Endothelial cell of umbilical vein (primary cell): ENCODE measurements around the gene CDC42. TPM values are rescaled to one million over a fixed set of nuclear protein-coding genes. Genes with fewer than 3 reads are reported as not detected.

Experiments used
- BruUV-seq: library from RNA; stranded (reverse); fragments of 400-500 nt; replicated peaks from 2 replicates; lab custom pipeline; 2021; lab: Mats Ljungman, UMichigan
- CTCF ChIA-PET: fragments of 300-600, 350-600 bp; sonication (Branson Sonifier 250); formaldehyde crosslinking; loops from one replicate; lab custom pipeline; 2021; ENCODE audit warnings: antibody characterized with exemption, inconsistent platforms; lab: Charles Lee
- POLR2A ChIA-PET: fragments of 300-600, 350-600 bp; sonication (Branson Sonifier 250); formaldehyde crosslinking; loops from one replicate; lab custom pipeline; 2021; ENCODE audit warnings: antibody characterized with exemption, inconsistent platforms; lab: Charles Lee
- DNase-seq: peaks from one replicate; pipeline ENCODE4 v3.0.0-alpha.2; 2011; ENCODE audit warnings: low read depth, low spot score
- FAIRE-seq: peaks from 2 replicates; lab custom pipeline; 2011; peaks lifted over from hg19 to GRCh38; lab: Jason Lieb, UNC
- H2AFZ ChIP-seq: 2 replicates; pipeline ENCODE4 v1.6.0; 2012; ENCODE audit warnings: low read depth, low read length, control low read depth, inconsistent platforms
- H3K27ac ChIP-seq: 2 replicates; pipeline ENCODE4 v1.5.1; 2011; ENCODE audit warnings: low read depth, mild to moderate bottlenecking, control low read depth, low read length, moderate library complexity; ENCODE audit not compliant: insufficient read depth
- H3K27me3 ChIP-seq, 2 experiments: 2 replicates each; pipeline versions ENCODE4 v1.6.0 to v1.6.1; 2011; ENCODE audit warnings: low read length in 2 of 2, mixed read lengths in 1 of 2; ENCODE audit not compliant: control insufficient read depth in 2 of 2, insufficient read depth in 2 of 2
- H3K36me3 ChIP-seq, 2 experiments: 2 replicates in 1 of 2; 3 replicates in 1 of 2; pipeline ENCODE4 v1.5.1; 2011; ENCODE audit warnings: low read length in 2 of 2, mild to moderate bottlenecking in 1 of 2, moderate library complexity in 1 of 2; ENCODE audit not compliant: control insufficient read depth in 2 of 2, insufficient read depth in 2 of 2; ENCODE audit errors: extremely low read depth in 1 of 2
- H3K4me1 ChIP-seq: 3 replicates; pipeline ENCODE4 v1.5.1; 2011; ENCODE audit warnings: mild to moderate bottlenecking, low read length; ENCODE audit not compliant: control insufficient read depth, insufficient read depth; ENCODE audit errors: extremely low read depth
- H3K4me2 ChIP-seq: 2 replicates; pipeline ENCODE4 v1.6.1; 2011; ENCODE audit warnings: low read length, control low read depth, mixed read lengths; ENCODE audit not compliant: insufficient read depth
- H3K4me3 ChIP-seq, 3 experiments: fragments of 200-600 bp in 1 of 3; sonication (generic), shearing (Covaris generic) in 1 of 3; replicated peaks in 1 of 3; 2 replicates each; pipeline ENCODE4 v1.5.1; 2011 to 2016; ENCODE audit warnings: control low read depth in 3 of 3, low read length in 3 of 3, mild to moderate bottlenecking in 2 of 3, inconsistent platforms in 1 of 3, low read depth in 1 of 3, moderate library complexity in 1 of 3; ENCODE audit not compliant: insufficient read depth in 1 of 3
- H3K79me2 ChIP-seq: 2 replicates; pipeline ENCODE4 v1.6.0; 2012; ENCODE audit warnings: low read length, inconsistent platforms; ENCODE audit not compliant: control insufficient read depth, insufficient read depth
- H3K9ac ChIP-seq: replicated peaks from 2 replicates; pipeline ENCODE3; 2011; ENCODE audit warnings: low read length, control low read depth; ENCODE audit not compliant: insufficient read depth; ENCODE audit errors: extremely low read depth
- H3K9me1 ChIP-seq: replicated peaks from 3 replicates; pipeline ENCODE4 v1.6.0; 2011; ENCODE audit warnings: mild to moderate bottlenecking, low read length; ENCODE audit not compliant: control insufficient read depth, insufficient read depth; ENCODE audit errors: extremely low read depth
- H3K9me3 ChIP-seq: replicated peaks from 2 replicates; pipeline ENCODE4 v1.5.1; 2012; ENCODE audit warnings: low read length, inconsistent platforms; ENCODE audit not compliant: control insufficient read depth, insufficient read depth
- H4K20me1 ChIP-seq: replicated peaks from 2 replicates; pipeline ENCODE3; 2011; ENCODE audit warnings: mild to moderate bottlenecking, low read length; ENCODE audit not compliant: control insufficient read depth, insufficient read depth; ENCODE audit errors: extremely low read depth
- CTCF ChIP-seq, 2 donors: IDR thresholded peaks; 1 replicate in 1 of 2; 2 replicates in 1 of 2; pipeline ENCODE4 v1.5.1; 2011; ENCODE audit warnings: low read length in 2 of 2, mild to moderate bottlenecking in 2 of 2, moderate library complexity in 2 of 2, control low read depth in 1 of 2, inconsistent platforms in 1 of 2, low read depth in 1 of 2; ENCODE audit not compliant: insufficient read depth in 1 of 2; ENCODE audit errors: extremely low read depth in 1 of 2
- EZH2 ChIP-seq: IDR thresholded peaks from 2 replicates; pipeline ENCODE4 v1.6.1; 2012; ENCODE audit warnings: borderline replicate concordance, low read depth, mild to moderate bottlenecking, moderate library complexity, low read length, inconsistent platforms; ENCODE audit not compliant: severe bottlenecking
- FOS ChIP-seq: IDR thresholded peaks from 2 replicates; pipeline ENCODE4 v1.6.1; 2011; ENCODE audit warnings: mild to moderate bottlenecking, low read length, moderate library complexity, borderline replicate concordance; ENCODE audit not compliant: insufficient read depth
- GATA2 ChIP-seq: IDR thresholded peaks from 2 replicates; pipeline ENCODE4 v1.7.0; 2011; ENCODE audit warnings: low read depth, mild to moderate bottlenecking, moderate library complexity, mixed read lengths, low read length; ENCODE audit not compliant: insufficient read length, insufficient read depth
- JUN ChIP-seq: IDR thresholded peaks from 2 replicates; pipeline ENCODE4 v1.6.1; 2011; ENCODE audit warnings: borderline replicate concordance, low read depth; ENCODE audit not compliant: insufficient read length, insufficient read depth
- MAX ChIP-seq: IDR thresholded peaks from 2 replicates; pipeline ENCODE4 v1.6.1; 2011; ENCODE audit not compliant: insufficient read depth, insufficient read length
- MYC ChIP-seq: IDR thresholded peaks from one replicate; pipeline ENCODE4 v1.6.1; 2011; ENCODE audit warnings: mild to moderate bottlenecking, low read depth, low read length
- POLR2A ChIP-seq: IDR thresholded peaks from 2 replicates; pipeline ENCODE4 v1.6.1; 2012; ENCODE audit warnings: low read depth, mild to moderate bottlenecking, control low read depth, low read length
- POLR2AphosphoS5 ChIP-seq: IDR thresholded peaks from 2 replicates; pipeline ENCODE4 v1.6.1; 2012; ENCODE audit warnings: low read depth, mild to moderate bottlenecking, control low read depth, low read length, moderate library complexity; ENCODE audit not compliant: insufficient read depth
- dilution Hi-C: fragments of 300-500 bp; cut with MboI; formaldehyde crosslinking; loops from one replicate; pipeline ENCODE4 v1.15.0; 2019; ENCODE audit warnings: low sequenced_read_pairs; ENCODE audit not compliant: extremely low pct_ligation_motif_present
- intact Hi-C: fragments of 100-400 bp; cut with micrococcal nuclease; formaldehyde crosslinking; loops from one replicate; pipeline ENCODE4 v1.10.0; 2022
- polyA plus RNA-seq, 4 experiments: library from polyadenylated mRNA; depleted of rRNA in 3 of 4; stranded (reverse) in 3 of 4; unstranded in 1 of 4; fragments of >200 nt; gene quantifications; 2 replicates each; pipeline versions ENCODE4 v1.2.1 to v1.2.3, GENCODE V29; 2011 to 2012; ENCODE audit warnings: missing spikeins in 1 of 4
- total RNA-seq: library from RNA; stranded (reverse); gene quantifications from 2 replicates; pipeline ENCODE4 v1.2.3, GENCODE V29; 2021

CDC42 gene
- total and polyA plus RNA-seq, 2 donors (not counting 3 experiments of a cell fraction or from before 2014, with no cell fraction given) = 199 to 381 TPM

DNA sequence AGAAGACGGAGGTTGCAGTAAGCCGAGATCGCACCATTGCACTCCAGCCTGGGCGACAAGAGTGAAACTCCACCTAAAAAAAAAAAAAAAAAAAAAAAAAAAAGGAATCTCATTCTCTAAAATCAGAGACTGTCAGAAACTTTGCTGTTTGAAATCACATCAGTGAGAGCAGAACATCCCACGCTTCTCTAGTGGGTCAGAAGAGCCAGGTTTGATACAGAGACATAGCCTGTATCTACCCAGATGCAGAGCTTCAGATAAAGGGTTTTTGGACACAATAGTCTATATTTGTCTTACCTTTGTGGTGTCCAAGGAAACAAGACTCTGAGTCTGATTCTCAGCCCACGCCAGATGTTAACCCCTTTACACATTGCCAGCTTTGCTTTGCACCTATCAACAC, 31.4 kb upstream of the CDC42 start:
- Histone ChIP-seq H3K4me1 (peaks cover 23% of the 10 kb centered on the region), H3K4me3 (no peak overlapping the region), H3K79me2 (no peaks in the 10 kb centered on the region), H3K9me1 (no peaks in the 10 kb centered on the region), H4K20me1 (no peaks in the 10 kb centered on the region), H3K27ac (no peak overlapping the region), H3K9ac (no peak overlapping the region), H3K36me3 (no peaks in the 10 kb centered on the region), H3K9me3 (no peaks in the 10 kb centered on the region), H2AFZ (no peak overlapping the region), H3K4me2 (no peak overlapping the region), H3K27me3 (no peaks in the 10 kb centered on the region)
- FAIRE-seq = no peak
- no TSS peak for BruUV-seq
- POLR2A ChIA-PET = no interaction called here
- CTCF ChIA-PET = interaction anchor here (1.0 kb wide), 1 partner anchor 361 kb away, joined by 3 read pairs; no protein-coding TSS in a partner anchor
- dilution Hi-C loops (no loop called here), intact Hi-C loops (loop anchor here (10.0 kb wide), 2 partner anchors 254 to 316 kb away; no protein-coding TSS in a partner anchor)
- no peak for DNase-seq
- no peak for TF ChIP-seq EZH2
- TF ChIP-seq POLR2AphosphoS5 = no peak
- TF ChIP-seq FOS = no peak
- no peak for TF ChIP-seq CTCF (IDR thresholded peaks at IDR 0.05; ENCODE audit: extremely low read depth in 1 of 2, insufficient read depth in 1 of 2, low read depth in 1 of 2, low read length in 2 of 2)
- TF ChIP-seq JUN = no peak
- no peak for TF ChIP-seq MAX
- no peak for TF ChIP-seq POLR2A
- no peak for TF ChIP-seq MYC
- no peak for TF ChIP-seq GATA2
